ENCODE measurements around the gene EGFR.

EGFR gene

GRCh38 chr7:55021053-55021452 is 2.2 kb downstream of the EGFR start:
- Histone ChIP-seq H3K27ac (ENCODE audit: low read length) (no peak overlapping the region), H4K20me1 (ENCODE audit: insufficient read depth, low read length) (no peaks in the 10 kb centered on the region), H2AFZ (ENCODE audit: low read depth, low read length) (no peak overlapping the region), H3K79me2 (ENCODE audit: low read length) (no peaks in the 10 kb centered on the region), H3K9ac (ENCODE audit: low read length) (no peak overlapping the region), H3K9me3 (ENCODE audit: insufficient read depth, low read length) (no peaks in the 10 kb centered on the region), H3K27me3 (ENCODE audit: low read depth, low read length) (peaks cover 11% of the 10 kb centered on the region; the same call in 1 of the 2 replicates), H3K36me3 (replicated peaks; ENCODE audit: low read depth, low read length) (no peaks in the 10 kb centered on the region), H3K4me1 (ENCODE audit: low read length) (no peaks in the 10 kb centered on the region), H3K4me3 (ENCODE audit: low read length) (no peak overlapping the region), H3K4me2 (ENCODE audit: low read length) (no peak overlapping the region)
- TF ChIP-seq CTCF (IDR thresholded peaks at IDR 0.05; ENCODE audit: low read depth, low read length) = no peak
- no peak for TF ChIP-seq EZH2phosphoT487 (IDR thresholded peaks at IDR 0.05; ENCODE audit: low read depth)

- H4K20me1 ChIP-seq (ENCODE audit: insufficient read depth, low read length) = no peaks in the 10 kb centered on the region
- H2AFZ ChIP-seq (ENCODE audit: low read depth, low read length) = no peak overlapping the region
- H3K27me3 ChIP-seq (ENCODE audit: low read depth, low read length) = peaks cover 11% of the 10 kb centered on the region; the same call in 1 of the 2 replicates
- H3K79me2 ChIP-seq (ENCODE audit: low read length) = no peaks in the 10 kb centered on the region
- no peaks in the 10 kb centered on the region for H3K9me3 ChIP-seq (ENCODE audit: insufficient read depth, low read length)
- TF ChIP-seq CTCF (IDR thresholded peaks at IDR 0.05; ENCODE audit: low read depth, low read length) = no peak
- TF ChIP-seq EZH2phosphoT487 (IDR thresholded peaks at IDR 0.05; ENCODE audit: low read depth) = no peak
- H3K36me3 ChIP-seq (replicated peaks; ENCODE audit: low read depth, low read length) = no peaks in the 10 kb centered on the region
- H3K4me1 ChIP-seq (ENCODE audit: low read length) = 0 out of 2 replicates have a peak, but pooled peaks cover under 1% of the 10 kb centered on the region
- H3K4me2 ChIP-seq (ENCODE audit: low read length) = no peak overlapping the region
- no peak overlapping the region for H3K27ac ChIP-seq (ENCODE audit: low read length)
- no peak overlapping the region for H3K4me3 ChIP-seq (ENCODE audit: low read length)
- H3K9ac ChIP-seq (ENCODE audit: low read length) = no peak overlapping the region
These were observed 3.5 kb downstream of the EGFR start for GRCh38 chr7:55022002-55022985.

GRCh38 chr7:55023841-55024505 is 5.2 kb downstream of the EGFR start:
- 0 out of 2 replicates have a peak, but pooled peaks cover 4% of the 10 kb centered on the region for H3K4me1 ChIP-seq (ENCODE audit: low read length)
- no peak overlapping the region for H3K4me2 ChIP-seq (ENCODE audit: low read length)
- H3K36me3 ChIP-seq (replicated peaks; ENCODE audit: low read depth, low read length) = no peaks in the 10 kb centered on the region
- H3K9me3 ChIP-seq (ENCODE audit: insufficient read depth, low read length) = no peaks in the 10 kb centered on the region
- TF ChIP-seq CTCF (IDR thresholded peaks at IDR 0.05; ENCODE audit: low read depth, low read length) (no peak), EZH2phosphoT487 (IDR thresholded peaks at IDR 0.05; ENCODE audit: low read depth) (no peak)
- H3K9ac ChIP-seq (ENCODE audit: low read length) = no peak overlapping the region
- no peak overlapping the region for H3K27ac ChIP-seq (ENCODE audit: low read length)
- H3K27me3 ChIP-seq (ENCODE audit: low read depth, low read length) = peaks cover 11% of the 10 kb centered on the region; the same call in 1 of the 2 replicates
- H3K79me2 ChIP-seq (ENCODE audit: low read length) = no peaks in the 10 kb centered on the region
- no peak overlapping the region for H3K4me3 ChIP-seq (ENCODE audit: low read length)
- H2AFZ ChIP-seq (ENCODE audit: low read depth, low read length) = no peak overlapping the region
- no peaks in the 10 kb centered on the region for H4K20me1 ChIP-seq (ENCODE audit: insufficient read depth, low read length)

- H3K4me2 ChIP-seq (ENCODE audit: low read length) = no peak overlapping the region
- peaks cover 4% of the 10 kb centered on the region; the same call in 1 of the 2 replicates for H3K4me1 ChIP-seq (ENCODE audit: low read length)
- H3K27ac ChIP-seq (ENCODE audit: low read length) = no peak overlapping the region
- no peak for TF ChIP-seq CTCF (IDR thresholded peaks at IDR 0.05; ENCODE audit: low read depth, low read length)
- no peak for TF ChIP-seq EZH2phosphoT487 (IDR thresholded peaks at IDR 0.05; ENCODE audit: low read depth)
- no peaks in the 10 kb centered on the region for H3K79me2 ChIP-seq (ENCODE audit: low read length)
- no peaks in the 10 kb centered on the region for H3K36me3 ChIP-seq (replicated peaks; ENCODE audit: low read depth, low read length)
- H2AFZ ChIP-seq (ENCODE audit: low read depth, low read length) = no peak overlapping the region
- no peak overlapping the region for H3K4me3 ChIP-seq (ENCODE audit: low read length)
- H4K20me1 ChIP-seq (ENCODE audit: insufficient read depth, low read length) = no peaks in the 10 kb centered on the region
- peaks cover 11% of the 10 kb centered on the region; the same call in 1 of the 2 replicates for H3K27me3 ChIP-seq (ENCODE audit: low read depth, low read length)
- no peaks in the 10 kb centered on the region for H3K9me3 ChIP-seq (ENCODE audit: insufficient read depth, low read length)
- H3K9ac ChIP-seq (ENCODE audit: low read length) = no peak overlapping the region
These were observed 6.0 kb downstream of the EGFR start for GRCh38 chr7:55024776-55025175.
